HL-60 (cell line): ENCODE results near the gene TMEM129.

Source experiments
- DNase-seq, 2 experiments: peaks; one replicate each; pipeline ENCODE4 v3.0.0-alpha.2; 2010 to 2020; ENCODE audit warnings: low read depth in 1 of 2, low spot score in 1 of 2
- H3K27ac ChIP-seq: fragments of 250-450 bp; sonication (Bioruptor Pico); replicated peaks from 2 replicates; pipeline ENCODE4 v1.5.1; 2020; ENCODE audit warnings: mild to moderate bottlenecking, moderate library complexity
- H3K27me3 ChIP-seq: fragments of 250-450 bp; sonication (Bioruptor Pico); 2 replicates; pipeline ENCODE4 v1.5.1; 2021; ENCODE audit warnings: mild to moderate bottlenecking, moderate library complexity; ENCODE audit not compliant: insufficient read depth, poor library complexity, severe bottlenecking
- H3K4me3 ChIP-seq: replicated peaks from 2 replicates; pipeline ENCODE4 v1.5.1; 2011; ENCODE audit warnings: mild to moderate bottlenecking, control low read depth, low read length; ENCODE audit not compliant: insufficient read depth
- CTCF ChIP-seq: IDR thresholded peaks from one replicate; pipeline ENCODE4 v1.5.1; 2011; ENCODE audit warnings: low read length, control low read depth, inconsistent platforms; ENCODE audit not compliant: insufficient read depth
- GABPA ChIP-seq: IDR thresholded peaks from 2 replicates; pipeline ENCODE4 v1.6.1; 2012; ENCODE audit warnings: low read depth
- POLR2AphosphoS5 ChIP-seq: IDR thresholded peaks from 2 replicates; pipeline ENCODE4 v1.6.1; 2012; ENCODE audit warnings: low read depth
- REST ChIP-seq: IDR thresholded peaks from 2 replicates; pipeline ENCODE4 v1.6.1; 2012; ENCODE audit warnings: low read depth; ENCODE audit not compliant: insufficient replicate concordance
- SPI1 ChIP-seq: IDR thresholded peaks from 2 replicates; pipeline ENCODE4 v1.6.1; 2012; ENCODE audit warnings: low read depth, mild to moderate bottlenecking, borderline replicate concordance

The TMEM129 gene

GRCh38 chr4:1691737-1692373 lies 29.3 kb downstream of the TMEM129 start:
- H3K4me3 ChIP-seq, result no peak overlapping the region

GRCh38 chr4:1690698-1691097 lies 30.4 kb downstream of the TMEM129 start:
- Histone ChIP-seq H3K27ac (no peak overlapping the region), H3K27me3 (no peaks in the 10 kb centered on the region), H3K4me3 (no peak overlapping the region)
- no peak for DNase-seq
- no peak for TF ChIP-seq GABPA
- peak; percentile 32 for TF ChIP-seq POLR2AphosphoS5

More at GRCh38 chr4:1691737-1692373, 29.3 kb downstream of the TMEM129 start:
- no peak overlapping the region for H3K27ac ChIP-seq
- TF ChIP-seq REST, result no peak
- TF ChIP-seq POLR2AphosphoS5, result peak; percentile 67
- no peak for TF ChIP-seq CTCF
- no peak for TF ChIP-seq SPI1
- no peak for TF ChIP-seq GABPA
- DNase-seq, result no peak
- H3K27me3 ChIP-seq, result no peaks in the 10 kb centered on the region

GRCh38 chr4:1686440-1687036 lies 34.6 kb downstream of the TMEM129 start:
- Histone ChIP-seq H3K4me3 (no peak overlapping the region), H3K27ac (no peak overlapping the region), H3K27me3 (peaks cover 2% of the 10 kb centered on the region)
- DNase-seq, result no peak
- TF ChIP-seq REST, result no peak
- no peak for TF ChIP-seq SPI1
- no peak for TF ChIP-seq CTCF
- TF ChIP-seq POLR2AphosphoS5, result no peak
- no peak for TF ChIP-seq GABPA

GRCh38 chr4:1685235-1686150 lies 35.6 kb downstream of the TMEM129 start:
- no peak overlapping the region for H3K4me3 ChIP-seq
- H3K27me3 ChIP-seq, result peaks cover 2% of the 10 kb centered on the region
- no peak for DNase-seq
- H3K27ac ChIP-seq, result no peak overlapping the region
- no peak for TF ChIP-seq POLR2AphosphoS5
- TF ChIP-seq GABPA, result no peak
- TF ChIP-seq REST, result no peak
- no peak for TF ChIP-seq SPI1
- no peak for TF ChIP-seq CTCF
